ENCODE results near the gene RAB35. TPM values are rescaled to one million over a fixed set of nuclear protein-coding genes. Genes with fewer than 3 reads are reported as not detected.
A peak's percentile ranks its signal among the peaks of the same experiment; 100 is the strongest.

Gene RAB35
- polyA plus RNA-seq, 2 of the 4 experiments (the other 2 are of a cell fraction): 44.0 to 67.6 TPM

DNA sequence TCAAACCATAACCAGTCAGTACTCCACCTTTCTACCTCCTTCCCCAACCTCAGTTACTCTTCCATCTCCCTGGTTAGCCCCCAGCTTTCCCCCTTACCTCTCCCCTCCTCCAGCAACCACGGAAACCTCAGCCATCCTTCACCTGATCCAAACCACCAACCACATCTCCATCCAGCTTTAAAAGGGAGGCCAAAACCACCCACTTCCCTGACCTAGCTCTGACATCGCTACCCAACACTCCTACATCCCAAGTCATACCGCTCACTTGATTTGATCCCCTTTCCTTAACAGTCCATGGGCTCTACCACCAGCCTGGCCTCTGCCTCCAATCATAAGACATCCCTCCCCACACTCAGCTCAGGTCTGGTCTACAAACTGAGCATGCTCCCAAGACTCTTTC, 1.5 kb downstream of the RAB35 start:
- no peak for FAIRE-seq
- TF ChIP-seq, protein P1, sequence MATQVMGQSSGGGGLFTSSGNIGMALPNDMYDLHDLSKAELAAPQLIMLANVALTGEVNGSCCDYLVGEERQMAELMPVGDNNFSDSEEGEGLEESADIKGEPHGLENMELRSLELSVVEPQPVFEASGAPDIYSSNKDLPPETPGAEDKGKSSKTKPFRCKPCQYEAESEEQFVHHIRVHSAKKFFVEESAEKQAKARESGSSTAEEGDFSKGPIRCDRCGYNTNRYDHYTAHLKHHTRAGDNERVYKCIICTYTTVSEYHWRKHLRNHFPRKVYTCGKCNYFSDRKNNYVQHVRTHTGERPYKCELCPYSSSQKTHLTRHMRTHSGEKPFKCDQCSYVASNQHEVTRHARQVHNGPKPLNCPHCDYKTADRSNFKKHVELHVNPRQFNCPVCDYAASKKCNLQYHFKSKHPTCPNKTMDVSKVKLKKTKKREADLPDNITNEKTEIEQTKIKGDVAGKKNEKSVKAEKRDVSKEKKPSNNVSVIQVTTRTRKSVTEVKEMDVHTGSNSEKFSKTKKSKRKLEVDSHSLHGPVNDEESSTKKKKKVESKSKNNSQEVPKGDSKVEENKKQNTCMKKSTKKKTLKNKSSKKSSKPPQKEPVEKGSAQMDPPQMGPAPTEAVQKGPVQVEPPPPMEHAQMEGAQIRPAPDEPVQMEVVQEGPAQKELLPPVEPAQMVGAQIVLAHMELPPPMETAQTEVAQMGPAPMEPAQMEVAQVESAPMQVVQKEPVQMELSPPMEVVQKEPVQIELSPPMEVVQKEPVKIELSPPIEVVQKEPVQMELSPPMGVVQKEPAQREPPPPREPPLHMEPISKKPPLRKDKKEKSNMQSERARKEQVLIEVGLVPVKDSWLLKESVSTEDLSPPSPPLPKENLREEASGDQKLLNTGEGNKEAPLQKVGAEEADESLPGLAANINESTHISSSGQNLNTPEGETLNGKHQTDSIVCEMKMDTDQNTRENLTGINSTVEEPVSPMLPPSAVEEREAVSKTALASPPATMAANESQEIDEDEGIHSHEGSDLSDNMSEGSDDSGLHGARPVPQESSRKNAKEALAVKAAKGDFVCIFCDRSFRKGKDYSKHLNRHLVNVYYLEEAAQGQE (IDR thresholded peaks at IDR 0.05): no peak
- TF ChIP-seq CEBPB (IDR thresholded peaks at IDR 0.05): no peak
- TF ChIP-seq GATA3 (IDR thresholded peaks at IDR 0.05; ENCODE audit: borderline replicate concordance): no peak
- no peak for TF ChIP-seq CHD2 (IDR thresholded peaks at IDR 0.05; ENCODE audit: low read length, partially characterized antibody)
- TF ChIP-seq, protein P2, sequence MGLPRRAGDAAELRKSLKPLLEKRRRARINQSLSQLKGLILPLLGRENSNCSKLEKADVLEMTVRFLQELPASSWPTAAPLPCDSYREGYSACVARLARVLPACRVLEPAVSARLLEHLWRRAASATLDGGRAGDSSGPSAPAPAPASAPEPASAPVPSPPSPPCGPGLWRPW (IDR thresholded peaks at IDR 0.05): no peak
- peak overlapping the region in 1 of 2 experiments; percentile 95; a peak in 3 of 6 replicates for H3K27ac ChIP-seq

DNA sequence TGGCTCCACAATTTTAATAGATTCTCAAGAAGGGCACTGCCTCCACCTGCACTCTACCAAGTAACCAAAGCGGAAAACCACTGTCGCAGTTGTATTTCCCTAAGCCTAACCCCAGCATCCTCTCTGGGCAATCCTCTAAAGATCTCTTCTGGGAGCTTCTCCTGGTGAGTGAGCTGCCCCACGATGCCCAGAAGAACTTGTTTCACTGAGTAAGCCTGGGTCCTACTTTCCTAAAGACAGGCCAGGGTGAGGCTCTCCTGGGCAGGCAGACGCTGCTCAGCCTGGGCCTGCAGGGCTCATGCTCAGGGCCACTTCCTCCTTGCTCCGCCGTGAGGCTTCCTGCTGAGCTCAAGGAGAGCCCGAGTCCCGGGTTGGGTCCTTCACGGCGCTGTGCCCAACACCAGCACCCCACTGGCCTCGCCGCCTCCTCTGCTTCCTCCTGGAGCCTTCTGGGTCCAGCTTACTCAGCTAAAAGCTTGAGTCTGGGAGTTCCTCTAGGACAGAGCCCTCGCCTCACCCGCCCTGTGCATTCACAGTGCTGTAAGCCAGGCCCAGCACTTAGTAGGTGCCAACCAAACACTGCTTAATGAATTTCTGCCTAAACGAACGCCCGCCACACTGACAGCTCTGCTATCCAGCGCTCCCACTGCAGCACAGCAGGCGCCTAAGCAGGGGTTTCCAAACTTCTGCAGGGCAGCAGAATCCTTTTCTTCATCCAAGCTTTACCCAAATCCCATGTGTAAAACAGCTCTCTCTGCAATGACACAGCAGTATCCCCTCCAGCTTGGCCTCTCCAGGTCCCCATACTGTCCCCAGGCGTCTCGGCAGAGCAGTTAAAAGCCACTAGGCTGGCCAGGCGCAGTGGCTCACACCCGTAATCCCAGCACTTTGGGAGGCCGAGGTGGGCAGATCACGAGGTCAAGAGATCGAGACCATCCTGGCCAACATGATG, 5.7 kb downstream of the RAB35 start:
- H3K4me2 ChIP-seq: no peak overlapping the region
- WGBS (ENCODE audit: missing lambda C conversion rate): 93% methylated on average over 26 of the region's 26 CpGs
- FAIRE-seq (no peak), DNase-seq (ENCODE audit: low read depth in 1 of 2, low spot score in 1 of 2) (no peak), ATAC-seq (peak; percentile 27 to 41; a peak in 4 of 6 replicates)
- peaks cover 9% of the 10 kb centered on the region for H3K4me1 ChIP-seq
- H3K4me3 ChIP-seq: no peak overlapping the region
- ChIA-PET POLR2A (no interaction called here), CTCF (interaction anchor here (0.7 to 1.3 kb wide), 6 partner anchors 7 to 122 kb away, joined by 3 to 4 read pairs (median 3); partner anchors contain the start of gene BICDL1)
- no peaks in the 10 kb centered on the region for H3K9me3 ChIP-seq
- TF ChIP-seq RARB (CRISPR knock-in tag; IDR thresholded peaks at IDR 0.05) (no peak), CBX2 (IDR thresholded peaks at IDR 0.05; ENCODE audit: borderline replicate concordance, low read depth) (no peak), EHMT2 (IDR thresholded peaks at IDR 0.05; ENCODE audit: low read depth) (no peak), CHD2 (IDR thresholded peaks at IDR 0.05; ENCODE audit: low read length, partially characterized antibody) (no peak), PHF8 (IDR thresholded peaks at IDR 0.05; ENCODE audit: borderline replicate concordance, low read depth) (no peak), MAFK (IDR thresholded peaks at IDR 0.05; ENCODE audit: partially characterized antibody) (no peak), SREBF2 (IDR thresholded peaks at IDR 0.05) (no peak), GATA3 (IDR thresholded peaks at IDR 0.05; ENCODE audit: borderline replicate concordance) (no peak), HDAC2 (IDR thresholded peaks at IDR 0.05) (no peak), POLR2A (IDR thresholded peaks at IDR 0.05; ENCODE audit: low read length) (no peak)
- TF ChIP-seq, protein P3, sequence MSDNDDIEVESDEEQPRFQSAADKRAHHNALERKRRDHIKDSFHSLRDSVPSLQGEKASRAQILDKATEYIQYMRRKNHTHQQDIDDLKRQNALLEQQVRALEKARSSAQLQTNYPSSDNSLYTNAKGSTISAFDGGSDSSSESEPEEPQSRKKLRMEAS (IDR thresholded peaks at IDR 0.05): no peak
- TF ChIP-seq, protein P4, sequence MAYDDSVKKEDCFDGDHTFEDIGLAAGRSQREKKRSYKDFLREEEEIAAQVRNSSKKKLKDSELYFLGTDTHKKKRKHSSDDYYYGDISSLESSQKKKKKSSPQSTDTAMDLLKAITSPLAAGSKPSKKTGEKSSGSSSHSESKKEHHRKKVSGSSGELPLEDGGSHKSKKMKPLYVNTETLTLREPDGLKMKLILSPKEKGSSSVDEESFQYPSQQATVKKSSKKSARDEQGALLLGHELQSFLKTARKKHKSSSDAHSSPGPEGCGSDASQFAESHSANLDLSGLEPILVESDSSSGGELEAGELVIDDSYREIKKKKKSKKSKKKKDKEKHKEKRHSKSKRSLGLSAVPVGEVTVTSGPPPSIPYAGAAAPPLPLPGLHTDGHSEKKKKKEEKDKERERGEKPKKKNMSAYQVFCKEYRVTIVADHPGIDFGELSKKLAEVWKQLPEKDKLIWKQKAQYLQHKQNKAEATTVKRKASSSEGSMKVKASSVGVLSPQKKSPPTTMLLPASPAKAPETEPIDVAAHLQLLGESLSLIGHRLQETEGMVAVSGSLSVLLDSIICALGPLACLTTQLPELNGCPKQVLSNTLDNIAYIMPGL (CRISPR knock-in tag; IDR thresholded peaks at IDR 0.05; ENCODE audit: borderline replicate concordance): no peak
- TF ChIP-seq, protein P5, sequence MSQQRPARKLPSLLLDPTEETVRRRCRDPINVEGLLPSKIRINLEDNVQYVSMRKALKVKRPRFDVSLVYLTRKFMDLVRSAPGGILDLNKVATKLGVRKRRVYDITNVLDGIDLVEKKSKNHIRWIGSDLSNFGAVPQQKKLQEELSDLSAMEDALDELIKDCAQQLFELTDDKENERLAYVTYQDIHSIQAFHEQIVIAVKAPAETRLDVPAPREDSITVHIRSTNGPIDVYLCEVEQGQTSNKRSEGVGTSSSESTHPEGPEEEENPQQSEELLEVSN (IDR thresholded peaks at IDR 0.05; ENCODE audit: borderline replicate concordance, low read depth): no peak
- peak overlapping the region in 1 of 2 experiments; percentile 37; a peak in 1 of 6 replicates for H3K27ac ChIP-seq

More for the DNA sequence above, 1.5 kb downstream of the RAB35 start:
- Histone ChIP-seq H3K9me3 (no peaks in the 10 kb centered on the region), H3K4me3 (peak overlapping the region; percentile 96), H3K4me2 (peak overlapping the region; percentile 94), H3K4me1 (peaks cover 26% of the 10 kb centered on the region)
- 98% methylated on average over 3 of the region's 3 CpGs for WGBS (ENCODE audit: missing lambda C conversion rate)
- POLR2A ChIA-PET: interaction anchor here (1.6 kb wide), 1 partner anchor 86 kb away, joined by 5 read pairs; the partner anchor contains the start of gene RPLP0
- no peak for DNase-seq (ENCODE audit: low read depth in 1 of 2, low spot score in 1 of 2)
- CTCF ChIA-PET: interaction anchor here (0.7 kb wide), 1 partner anchor 34 kb away, joined by 5 read pairs; no protein-coding TSS in a partner anchor
- no peak for ATAC-seq

All from A549 (cell line).